D341Med (cell line): Measurements from ENCODE around the gene SH2D3A.
"Not testable (repeated sequence)": the region's sequence is repeated elsewhere in the genome, so short reads cannot be mapped to it uniquely, and the experiment has no call there.

ENCODE experiments used
- DNase-seq: peaks from one replicate; pipeline ENCODE4 v3.0.0; 2012; ENCODE audit warnings: low spot score

The SH2D3A gene

DNA sequence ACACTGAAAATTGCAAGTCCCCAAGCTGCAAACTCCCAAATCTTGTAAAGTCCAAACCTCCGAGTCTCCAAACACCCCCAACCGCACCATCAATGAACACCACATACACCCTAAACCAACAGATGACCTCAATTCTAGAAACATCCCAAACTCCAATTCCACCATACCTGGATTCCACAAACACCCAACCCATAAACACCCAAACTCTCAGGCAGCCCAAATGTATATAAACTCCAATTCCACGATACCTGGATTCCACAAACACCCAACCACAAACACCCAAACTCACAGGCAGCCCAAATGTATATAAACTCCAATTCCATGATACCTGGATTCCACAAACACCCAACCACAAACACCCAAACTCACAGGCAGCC is 47.3 kb downstream of the SH2D3A start:
- DNase-seq: no peak

DNA sequence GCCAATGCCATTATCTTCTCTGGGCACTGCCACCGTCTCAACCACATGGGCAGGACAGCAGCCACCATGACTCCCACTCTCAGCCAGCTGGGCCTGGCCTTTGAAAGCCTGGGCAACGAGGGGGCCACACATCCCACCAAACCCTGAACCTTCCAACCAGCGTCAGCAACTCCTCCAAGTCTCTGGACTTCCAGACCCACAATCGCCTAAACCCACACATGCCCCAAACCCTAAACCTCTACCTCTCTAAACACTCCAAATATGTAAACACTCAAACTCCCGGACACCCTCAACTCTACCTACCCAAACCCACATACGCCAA is 47.7 kb downstream of the SH2D3A start:
- DNase-seq: no peak

DNA sequence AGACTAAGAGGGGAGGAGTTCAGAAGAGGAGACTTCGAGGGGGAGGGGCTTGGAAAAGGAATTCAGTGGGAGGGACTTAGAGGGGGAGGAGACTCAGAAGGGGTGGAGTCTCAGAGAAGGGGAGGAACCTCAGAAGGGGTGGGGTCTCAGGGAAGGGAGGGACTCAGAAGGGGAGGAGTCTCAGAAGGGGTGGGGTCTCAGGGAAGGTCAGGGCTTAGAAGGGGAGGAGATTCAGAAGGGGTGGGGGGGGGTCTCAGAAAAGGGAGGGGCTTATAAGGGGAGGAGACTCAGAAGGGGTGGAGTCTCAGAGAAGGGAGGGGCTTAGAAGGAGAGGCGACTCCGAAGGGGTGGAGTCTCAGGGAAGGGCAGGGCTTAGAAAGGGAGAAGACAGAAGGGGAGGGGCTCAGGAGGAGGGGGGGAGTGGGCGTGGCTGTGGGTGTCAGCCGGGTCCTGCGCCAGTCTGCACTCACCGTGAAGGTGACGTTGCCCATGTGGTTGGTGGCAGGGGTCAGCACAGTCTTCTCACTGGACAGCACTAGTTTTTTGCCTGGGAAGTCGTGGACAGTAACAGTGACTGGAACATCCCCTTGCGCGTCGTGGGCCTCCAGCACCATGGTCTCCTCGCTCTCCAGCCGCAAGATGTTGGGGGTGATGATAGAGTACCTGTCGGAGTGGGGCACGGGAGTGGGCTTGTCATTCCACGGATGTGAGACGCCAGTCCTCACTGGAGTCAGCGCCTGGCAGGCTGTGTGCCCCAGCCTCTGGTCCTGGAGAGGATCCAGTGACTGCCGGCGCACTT is 48.3 kb downstream of the SH2D3A start:
- peak; percentile 68 for DNase-seq

DNA sequence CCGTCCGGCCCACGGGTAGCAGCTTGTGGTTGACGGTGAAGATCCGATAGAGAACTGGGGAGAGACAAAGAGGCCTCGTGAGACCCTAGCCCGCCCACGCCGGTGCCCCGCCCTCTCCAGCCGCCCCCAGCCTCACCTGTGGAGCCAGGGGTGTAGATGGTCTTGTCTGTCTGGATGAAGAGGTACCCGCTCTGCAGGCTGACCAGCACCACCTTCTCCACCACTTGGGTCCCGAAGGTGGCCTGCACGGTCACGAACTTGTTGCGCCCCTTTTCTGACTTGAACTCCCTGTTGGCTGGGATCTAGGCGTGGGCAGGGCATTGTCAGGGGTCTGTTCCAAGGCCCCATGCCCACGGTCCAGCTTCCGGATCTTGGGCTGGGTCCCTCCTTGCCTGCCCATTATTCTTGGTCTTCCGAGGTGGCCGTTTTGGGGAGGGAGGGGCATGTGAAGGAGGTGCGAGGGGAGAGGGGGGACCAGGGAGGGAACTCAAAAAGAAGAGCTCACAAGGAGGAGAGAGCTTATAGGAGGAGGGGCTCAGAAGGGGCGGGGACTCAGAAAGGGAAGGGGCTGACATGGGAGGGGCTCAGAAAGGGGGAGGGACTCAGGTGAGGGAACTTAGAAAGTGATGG is 49.0 kb downstream of the SH2D3A start:
- no peak for DNase-seq

DNA sequence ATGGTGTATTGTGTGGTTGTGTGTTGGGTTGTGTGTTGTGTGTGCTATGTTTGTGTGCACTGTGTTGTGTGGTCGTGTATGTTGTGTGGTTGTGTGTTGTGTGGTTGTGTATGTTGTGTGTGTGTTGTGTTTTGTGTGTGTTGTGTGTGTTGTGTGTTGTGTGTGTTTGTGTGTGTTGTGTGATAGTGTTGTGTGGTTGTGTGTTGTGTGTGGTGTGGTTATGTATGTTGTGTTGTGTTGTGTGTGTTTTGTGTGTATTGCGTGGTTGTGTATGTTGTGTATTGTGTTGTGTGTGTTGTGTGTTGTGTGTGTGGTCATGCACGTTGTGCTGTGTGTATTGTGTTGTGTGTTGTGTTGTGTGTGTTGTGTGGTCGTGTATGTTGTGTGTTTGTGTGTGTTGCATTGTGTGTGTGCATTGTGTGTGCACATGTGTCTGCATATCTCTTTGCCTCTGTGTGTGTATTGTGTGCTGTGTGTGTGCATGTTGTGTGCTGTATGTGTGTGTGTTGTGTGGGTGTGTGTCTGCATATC is 49.7 kb downstream of the SH2D3A start:
- no peak for DNase-seq

DNA sequence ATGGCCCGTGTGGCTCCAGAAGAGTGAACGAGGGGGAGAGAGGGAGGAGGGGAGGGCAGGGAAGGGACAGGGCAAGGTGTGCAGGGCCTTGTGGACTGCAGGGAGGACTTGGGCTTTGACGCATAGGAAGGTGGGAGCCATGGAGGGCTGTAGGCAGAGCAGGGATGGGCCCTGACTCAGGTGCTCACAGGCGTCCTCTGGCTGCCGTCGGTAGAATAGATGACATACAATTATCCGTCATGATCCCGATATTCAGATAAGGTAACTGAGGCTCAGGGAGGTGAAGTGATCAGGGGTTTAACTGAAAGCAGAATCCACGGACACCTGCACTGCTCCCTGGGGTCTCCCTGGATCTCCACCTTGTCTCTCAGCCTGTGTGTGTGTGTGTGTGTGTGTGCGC is 50.2 kb downstream of the SH2D3A start:
- DNase-seq: no peak

DNA sequence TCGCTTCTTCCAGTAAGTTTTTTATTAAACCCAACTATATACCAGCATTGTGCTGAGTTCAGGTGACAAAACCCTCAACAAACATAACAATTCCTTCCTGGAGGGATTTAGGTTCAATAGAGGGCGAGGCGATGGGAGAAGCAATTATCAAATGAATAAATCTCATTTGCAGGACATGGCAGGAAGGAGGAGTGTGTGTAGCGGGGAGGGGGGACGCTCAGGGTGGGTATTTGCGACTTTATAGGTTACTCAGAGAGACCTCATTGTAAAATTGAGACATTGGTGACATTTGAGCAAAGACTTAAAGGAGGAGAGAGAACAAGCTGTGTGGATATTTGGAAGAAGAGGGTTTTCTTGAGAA is 50.6 kb downstream of the SH2D3A start:
- DNase-seq: no peak

DNA sequence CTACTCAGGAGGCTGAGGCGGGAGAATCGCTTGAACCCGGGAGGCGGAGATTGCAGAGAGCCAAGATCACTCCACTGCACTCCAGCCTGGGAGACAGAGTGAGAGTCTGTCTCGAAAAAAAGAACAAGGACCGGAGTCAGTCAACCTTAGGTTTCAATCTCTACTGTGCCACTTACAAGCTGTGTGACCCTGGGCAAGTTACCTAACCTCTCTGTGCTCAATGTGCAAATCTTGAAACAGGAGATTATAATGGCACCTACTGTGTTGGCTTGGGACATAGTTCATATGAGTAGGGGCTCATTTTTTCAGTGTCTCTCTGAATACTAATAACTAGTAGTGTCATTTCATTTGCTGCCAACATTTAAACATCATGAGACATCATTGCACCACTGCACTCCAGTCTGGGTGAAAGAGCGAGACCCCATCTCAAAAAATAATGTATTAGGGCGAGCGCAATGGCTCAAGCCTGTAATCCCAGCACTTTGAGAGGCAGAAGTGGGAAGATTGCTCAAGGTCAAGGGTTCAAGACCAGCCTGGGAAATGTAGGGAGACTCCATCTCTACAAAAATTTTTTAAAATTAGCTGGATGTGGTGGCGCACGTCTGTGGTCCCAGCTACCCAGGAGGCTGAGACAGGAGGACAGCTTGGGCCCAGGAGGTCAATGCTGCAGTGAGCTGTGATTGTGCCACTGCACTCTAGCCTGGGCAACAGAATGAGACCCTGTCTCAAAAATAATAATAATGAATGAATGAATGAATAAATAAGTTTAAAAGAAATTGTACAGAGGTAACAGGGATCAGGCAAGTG is 52.3 kb downstream of the SH2D3A start:
- no peak for DNase-seq

DNA sequence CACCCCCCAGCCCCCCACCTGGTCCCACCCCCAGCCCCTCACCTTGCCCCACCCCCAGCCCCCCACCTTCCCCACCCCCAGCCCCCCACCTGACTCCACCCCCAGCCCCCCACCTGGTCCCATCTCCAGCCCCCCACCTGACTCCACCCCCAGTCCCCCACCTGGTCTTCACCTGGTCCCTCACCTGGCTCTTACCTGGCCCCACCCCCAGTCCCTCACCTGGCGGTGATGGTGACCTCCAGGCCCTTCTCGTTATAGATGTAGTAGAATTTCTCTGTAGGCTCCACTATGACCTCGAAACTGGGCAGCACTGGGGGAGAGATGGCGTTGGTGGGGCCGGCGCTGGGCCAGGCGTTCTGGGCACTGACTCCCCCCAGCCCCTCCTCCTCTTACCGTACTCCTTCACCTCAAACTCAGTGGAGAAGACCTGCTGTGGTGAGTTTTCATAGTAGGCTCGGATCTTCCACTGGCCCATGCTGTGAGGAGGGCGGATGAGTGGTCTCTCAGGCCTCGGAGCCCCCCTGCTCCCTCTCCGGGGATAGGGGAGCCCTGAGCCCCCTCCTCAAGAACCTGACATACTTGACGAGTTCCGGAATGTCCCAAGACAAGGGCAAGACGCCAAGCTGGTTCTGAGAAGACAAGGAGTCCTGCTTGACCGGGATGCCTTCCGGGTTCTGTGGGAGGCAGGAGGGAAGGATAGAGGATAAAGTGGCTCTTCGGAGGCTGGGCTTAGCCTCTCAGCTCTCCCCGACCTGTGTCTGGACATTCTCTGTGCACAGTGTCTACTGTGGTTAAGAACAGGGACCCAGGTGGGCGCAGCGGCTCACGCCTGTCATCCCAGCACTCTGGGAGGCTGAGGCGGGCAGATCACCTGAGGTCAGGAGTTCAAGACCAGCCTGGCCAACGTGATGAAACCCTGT is 53.2 kb downstream of the SH2D3A start:
- DNase-seq: peak; percentile 17

DNA sequence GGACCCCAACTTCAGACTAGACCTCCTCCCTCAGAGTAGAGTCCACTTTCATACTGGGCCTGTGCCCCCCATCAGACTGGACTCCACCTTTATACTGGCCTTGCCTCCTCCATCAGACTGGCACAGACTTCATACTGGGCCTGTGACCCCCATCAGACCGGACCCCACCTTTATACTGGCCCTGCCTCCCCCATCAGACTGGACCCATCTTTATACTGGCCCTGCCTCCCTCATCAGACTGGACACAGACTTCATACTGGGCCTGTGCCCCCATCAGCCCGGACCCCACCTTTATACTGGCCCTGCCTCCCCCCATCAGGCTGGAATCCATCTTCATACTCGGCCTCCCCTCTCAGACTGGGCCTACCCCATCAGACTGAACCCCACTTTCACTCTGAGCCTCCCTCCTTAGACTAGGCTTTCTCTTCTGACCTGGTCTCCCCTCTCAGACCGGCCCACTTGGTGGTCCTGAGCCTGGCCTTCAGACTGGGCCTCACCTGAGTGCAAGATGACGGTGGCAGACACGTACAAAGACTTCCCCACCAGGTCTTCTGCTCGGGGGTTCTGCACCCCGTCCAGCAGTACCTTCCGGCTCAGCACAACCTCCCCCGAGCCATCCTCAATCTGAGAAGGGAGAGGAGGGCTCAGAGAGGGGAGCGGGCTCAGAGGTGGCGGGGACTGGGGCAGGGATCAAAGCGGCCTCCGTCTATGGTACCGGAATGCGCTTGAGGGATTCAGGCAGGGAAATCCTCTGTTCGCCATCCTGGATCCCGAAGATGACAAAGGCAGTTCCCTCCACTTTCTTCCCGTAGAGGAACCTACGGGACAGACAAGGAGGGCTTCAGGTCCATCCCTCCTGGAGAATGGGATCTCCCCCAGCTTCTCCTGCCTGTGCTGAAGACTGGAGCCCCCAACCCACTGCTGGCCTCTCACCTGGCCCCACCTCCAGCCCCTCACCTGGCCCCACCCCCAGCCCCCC is 54.3 kb downstream of the SH2D3A start:
- DNase-seq: peak; percentile 21

DNA sequence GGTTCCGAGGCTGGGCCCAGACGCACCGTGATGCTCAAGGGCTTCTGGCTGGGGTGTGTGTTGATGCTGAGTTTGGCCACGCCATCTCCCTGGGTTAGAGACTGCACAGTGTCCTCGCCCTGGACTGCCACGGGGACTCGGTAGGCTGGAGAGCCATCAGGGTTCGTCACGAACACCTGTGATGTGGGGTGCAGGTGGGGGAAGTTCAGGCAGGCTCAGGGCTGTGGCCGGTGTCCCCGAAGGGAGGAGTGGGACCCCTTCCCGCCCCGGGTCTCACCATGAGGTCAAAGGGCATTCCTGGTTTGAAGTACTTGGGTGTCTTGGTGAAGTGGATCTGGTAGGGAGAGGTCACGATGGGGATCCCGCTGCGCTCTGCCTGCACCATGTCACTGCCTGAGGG is 55.0 kb downstream of the SH2D3A start:
- DNase-seq: peak; percentile 22

DNA sequence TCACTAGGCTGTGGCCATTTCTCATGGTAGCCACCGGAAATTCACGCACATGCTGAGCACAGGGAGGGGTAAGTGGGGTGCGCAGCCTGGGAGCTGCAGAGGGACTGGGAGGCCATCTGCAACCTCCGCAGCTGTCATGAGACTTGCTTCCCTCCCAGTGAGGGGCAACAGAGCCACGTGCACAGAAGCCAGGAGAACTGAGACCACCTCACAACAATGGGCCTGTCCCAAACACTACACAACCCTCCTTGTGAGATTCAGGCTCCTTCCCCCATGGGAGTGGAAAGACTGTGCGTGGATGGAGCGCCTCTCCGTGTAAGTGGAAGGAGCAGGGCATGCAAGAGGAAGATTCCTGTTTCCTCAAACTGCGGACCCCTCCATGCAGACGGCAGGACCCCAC is 55.6 kb downstream of the SH2D3A start:
- peak; percentile 41 for DNase-seq

DNA sequence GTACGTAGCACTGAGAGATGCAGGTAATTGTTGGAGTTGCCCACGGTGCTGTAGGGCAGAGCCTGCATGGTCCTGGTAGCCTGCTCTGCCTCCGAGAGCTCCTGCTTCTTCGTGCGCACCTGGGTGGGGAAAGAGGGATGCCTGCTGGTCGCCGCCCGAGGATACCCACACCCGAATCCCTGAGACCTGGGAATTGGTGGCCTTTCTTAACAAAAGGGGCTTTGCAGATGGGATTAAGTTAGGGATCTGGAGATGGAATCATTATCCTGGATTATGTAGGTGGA is 56.2 kb downstream of the SH2D3A start:
- no peak for DNase-seq

DNA sequence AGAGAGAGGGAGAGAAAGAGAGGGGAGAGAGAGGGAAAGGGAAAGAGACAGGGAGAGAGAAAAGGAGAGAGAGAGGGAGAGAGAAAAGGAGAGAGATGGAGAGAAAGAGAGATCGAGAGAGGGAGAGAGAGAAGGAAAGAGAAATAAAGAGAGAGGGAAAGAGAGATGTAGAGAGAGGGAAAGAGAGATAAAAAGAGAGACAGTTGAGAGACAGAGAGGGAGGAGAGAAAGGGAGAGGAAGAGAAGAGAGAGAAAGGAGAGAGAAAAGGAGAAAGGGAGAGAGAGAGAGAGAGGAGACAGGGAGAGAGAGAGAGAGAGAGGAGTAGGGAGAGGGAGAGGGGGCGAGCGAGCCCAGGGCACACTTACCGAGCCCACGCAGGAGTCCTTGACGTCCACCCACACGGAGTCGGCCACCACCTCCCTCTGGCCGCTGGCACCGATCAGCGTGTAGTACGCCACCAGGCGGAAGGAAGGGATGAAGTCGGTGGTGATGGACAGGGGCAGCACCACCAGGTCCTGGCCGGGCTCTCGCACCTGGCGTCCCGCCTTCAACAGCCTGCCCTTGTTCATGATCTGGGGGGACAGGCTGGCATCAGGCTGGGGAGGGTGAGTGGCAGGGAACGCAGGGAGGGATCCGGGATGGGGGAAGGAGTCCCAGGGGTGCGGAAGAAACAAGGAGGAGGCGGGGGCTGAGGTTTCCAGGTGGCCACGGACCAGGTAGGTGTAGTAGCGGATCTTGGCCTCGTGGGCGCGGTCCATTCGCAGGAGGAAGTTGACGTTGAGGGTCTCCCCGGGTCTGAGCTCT is 56.8 kb downstream of the SH2D3A start:
- DNase-seq: peak; percentile 59

DNA sequence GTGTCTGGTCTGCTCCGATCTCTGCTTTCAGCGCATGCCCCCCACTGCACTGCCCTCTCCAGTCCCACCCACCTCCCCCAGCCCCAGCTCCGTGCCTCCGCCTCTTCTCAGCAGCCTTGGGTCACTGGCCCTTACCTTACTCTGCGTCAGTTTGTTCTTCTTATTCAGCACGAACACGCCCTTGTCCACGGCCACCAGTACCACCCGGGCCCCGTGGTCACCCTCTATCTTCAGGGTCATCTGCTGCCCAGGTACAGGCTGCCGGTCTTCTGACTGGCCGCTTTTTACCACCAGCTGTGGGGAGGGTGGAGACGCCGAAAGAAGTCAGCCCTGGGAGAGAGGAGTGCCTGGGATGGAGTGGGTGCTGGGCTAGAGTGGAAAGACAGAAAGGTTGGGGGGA is 57.7 kb downstream of the SH2D3A start:
- DNase-seq: no peak

DNA sequence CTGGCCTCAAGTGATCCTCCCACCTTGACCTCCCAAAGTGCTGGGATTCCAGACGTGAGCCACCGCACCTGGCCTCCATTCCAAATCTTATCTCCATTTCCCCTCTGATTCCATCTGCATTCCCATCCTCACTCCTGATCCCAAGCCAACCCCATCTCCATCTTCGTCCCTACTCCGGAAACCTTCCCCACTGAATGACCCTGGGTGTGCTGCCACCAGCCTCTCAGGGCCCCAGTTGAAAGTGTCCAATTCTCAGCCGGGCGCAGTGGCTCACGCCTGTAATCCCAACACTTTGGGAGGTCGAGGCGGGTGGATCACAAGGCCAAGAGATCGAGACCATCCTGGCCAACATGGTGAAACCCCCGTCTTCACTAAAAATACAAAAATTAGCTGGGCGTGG is 58.3 kb downstream of the SH2D3A start:
- DNase-seq: not testable (repeated sequence)

DNA sequence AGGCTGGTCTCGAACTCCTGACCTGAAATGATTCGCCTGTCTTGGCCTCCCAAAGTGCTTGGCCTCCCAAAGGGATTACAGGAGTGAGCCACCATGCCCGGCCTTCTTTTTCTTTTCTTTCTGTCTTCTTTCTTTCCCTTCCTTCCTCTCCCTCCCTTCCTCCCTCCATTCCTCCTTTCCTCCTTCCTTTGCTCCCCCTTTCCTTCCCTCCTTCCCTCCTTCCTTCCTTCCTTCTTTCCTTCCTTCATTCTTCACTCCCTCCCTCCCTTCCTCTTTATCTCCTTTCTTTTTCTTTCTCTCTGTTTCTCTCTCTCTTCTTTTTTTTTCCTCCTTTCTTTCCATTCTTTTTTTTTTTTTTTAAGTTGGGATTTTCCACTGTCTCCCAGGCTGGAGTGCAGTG is 58.9 kb downstream of the SH2D3A start:
- no peak for DNase-seq

DNA sequence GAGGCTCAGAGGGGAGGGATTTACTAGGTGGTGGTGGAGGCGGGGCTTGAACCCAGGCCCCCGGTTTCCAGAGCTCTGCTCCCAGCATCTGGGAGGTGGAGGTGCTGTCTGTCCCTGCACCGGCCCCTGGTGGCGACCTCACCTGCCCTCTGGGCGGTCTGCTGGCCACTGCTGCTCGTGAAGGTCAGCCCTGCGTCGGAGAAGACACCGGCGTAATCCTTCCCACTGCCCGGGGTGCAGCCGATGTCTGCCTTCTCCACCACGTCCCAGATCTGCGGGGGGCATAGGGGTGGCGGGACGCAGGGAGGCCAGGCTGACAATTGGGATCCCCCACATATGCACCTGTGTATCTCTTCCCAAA is 59.6 kb downstream of the SH2D3A start:
- DNase-seq: no peak

DNA sequence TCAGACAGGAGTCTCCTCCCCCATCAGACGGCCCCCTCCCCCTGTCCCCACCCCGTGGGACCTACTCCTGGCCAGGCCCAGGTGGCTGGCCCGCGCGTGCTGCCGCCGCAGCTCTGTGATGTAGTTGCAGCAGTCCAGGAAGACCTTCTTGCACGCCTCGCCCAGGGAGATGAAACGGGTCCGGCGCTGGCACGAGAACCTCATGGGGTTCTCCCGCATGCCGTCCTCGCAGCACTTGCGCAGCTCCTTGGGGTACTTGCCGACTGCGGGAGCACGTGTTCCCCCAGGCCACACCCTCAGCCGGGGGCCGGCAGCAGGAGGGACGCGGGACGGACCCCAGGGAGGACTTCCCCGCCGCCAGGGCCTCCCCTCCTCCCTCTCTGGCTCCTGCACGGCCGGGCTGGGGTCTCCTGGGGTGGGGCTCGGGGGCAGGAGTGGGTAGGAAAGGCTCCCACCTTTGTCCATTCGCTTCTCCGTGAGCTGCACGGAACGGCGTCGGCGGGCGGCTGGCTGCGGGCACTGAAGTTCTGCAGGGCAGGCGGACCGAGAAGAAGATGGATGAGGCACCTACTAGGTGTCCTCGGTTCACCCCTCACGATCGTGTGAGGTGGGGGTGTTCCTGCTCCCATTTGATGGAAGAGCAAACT is 60.1 kb downstream of the SH2D3A start:
- DNase-seq: peak; percentile 26

DNA sequence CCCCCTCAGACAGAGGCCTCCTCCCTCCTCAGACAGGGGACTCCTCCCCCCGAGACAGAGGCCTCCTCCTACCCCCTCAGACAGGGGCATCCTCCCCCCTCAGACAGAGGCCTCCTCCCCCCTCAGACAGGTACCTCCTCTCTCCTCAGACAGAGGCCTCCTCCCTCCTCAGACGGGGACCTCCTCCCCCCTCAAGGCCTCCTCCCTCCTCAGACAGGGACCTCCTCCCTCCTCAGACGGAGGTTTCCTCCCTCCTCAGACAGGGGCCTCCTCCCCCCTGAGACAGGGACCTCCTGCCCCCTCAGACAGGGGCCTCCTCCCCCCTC is 60.6 kb downstream of the SH2D3A start:
- DNase-seq: no peak
